K562 (cell line): ENCODE measurements around the gene ERN1. TPM values are rescaled to one million over a fixed set of nuclear protein-coding genes. Genes with fewer than 3 reads are reported as not detected.

Experiments used
- COPS2 ChIP-seq: fragments of 450-650 bp; conservative IDR thresholded peaks from 2 replicates; pipeline ENCODE4 v1.6.1; 2016; ENCODE audit warnings: mild to moderate bottlenecking, moderate library complexity
- ESRRA ChIP-seq: fragments of 450-650 bp; IDR thresholded peaks from 2 replicates; pipeline ENCODE4 v1.6.1; 2014; ENCODE audit warnings: low read depth, mild to moderate bottlenecking, moderate library complexity, borderline replicate concordance
- ETS1 ChIP-seq: conservative IDR thresholded peaks from 2 replicates; pipeline ENCODE4 v1.6.1; 2011; ENCODE audit warnings: low read depth, mild to moderate bottlenecking, low read length; ENCODE audit not compliant: control insufficient read depth
- FOXM1 ChIP-seq, 2 experiments: fragments of 450-650 bp in 1 of 2; sonication (generic) in 1 of 2; formaldehyde crosslinking in 1 of 2; IDR thresholded peaks; 2 replicates each; pipeline versions ENCODE4 v1.6.1 to v1.9.0; 2017 to 2022; ENCODE audit warnings: low read depth in 2 of 2, mild to moderate bottlenecking in 2 of 2, missing genetic modification reagents in 1 of 2, moderate library complexity in 1 of 2
- MGA ChIP-seq: fragments of 450-650 bp; IDR thresholded peaks from 2 replicates; pipeline ENCODE4 v1.6.1; 2016; ENCODE audit warnings: mild to moderate bottlenecking, moderate library complexity
- MLLT1 ChIP-seq, 2 experiments: fragments of 450-650 bp; IDR thresholded peaks; 2 replicates each; pipeline ENCODE4 v1.6.1; 2016
- NEUROD1 ChIP-seq: fragments of 150-350 bp; IDR thresholded peaks from 2 replicates; pipeline ENCODE4 v1.6.1; 2014; ENCODE audit warnings: borderline replicate concordance, low read length, low read depth; ENCODE audit not compliant: partially characterized antibody
- ZNF398 ChIP-seq: fragments of 250-450 bp; sonication (Bioruptor Pico); IDR thresholded peaks from 2 replicates; pipeline ENCODE4 v1.8.0; 2021; ENCODE audit warnings: moderate library complexity, mild to moderate bottlenecking, inconsistent platforms
- polyA plus RNA-seq, 8 experiments: library from polyadenylated mRNA; depleted of rRNA in 4 of 8; stranded (reverse) in 5 of 8; unstranded in 3 of 8; fragments of >200 nt; fragmentation: Nextera tagmentation in 2 of 8; fragmentation: Illumina TruSeq in 1 of 8; extraction: Ambion mirVana in 2 of 8; extraction: Trizol in 1 of 8; gene quantifications; 2 replicates each; pipeline versions ENCODE4 v1.2.1 to v1.2.3, GENCODE V29; 2011 to 2014; ENCODE audit warnings: inconsistent platforms in 1 of 8, missing spikeins in 1 of 8
- total RNA-seq, 7 experiments: library from RNA; depleted of rRNA in 6 of 7; stranded (reverse); fragments of >200 nt in 6 of 7; fragmentation: Illumina TruSeq in 2 of 7; extraction: Trizol in 2 of 7; gene quantifications; 2 replicates each; pipeline versions ENCODE4 v1.2.1 to v1.2.3, GENCODE V29; 2011 to 2021; ENCODE audit warnings: low replicate concordance in 1 of 7

The ERN1 gene
- total and polyA plus RNA-seq, 9 of the 15 experiments (the other 6 are each of a cell fraction or from before 2014, with no cell fraction given): 2.1 to 22.5 (median 7.3) TPM

- TF ChIP-seq ETS1 (no peak), FOXM1 (IDR thresholded peaks at IDR 0.05; ENCODE audit: low read depth) (no peak), FOXM1 (CRISPR knock-in tag; IDR thresholded peaks at IDR 0.05; ENCODE audit: low read depth) (no peak), MGA (peak; percentile 57), NEUROD1 (peak; percentile 84), ZNF398 (CRISPR knock-in tag) (no peak), MLLT1 (IDR thresholded peaks at IDR 0.05) (peak; percentile 65 to 68; a peak in 2 of 4 replicates), COPS2 (no peak), ESRRA (peak; percentile 46; the same call in 1 of the 2 replicates)
Measured at GRCh38 chr17:64081802-64082799, 47.8 kb downstream of the ERN1 start (continued).
